G401.6 (cell line): ENCODE measurements around the gene EEFSEC.

Experiments
- FAIRE-seq: peaks from 2 replicates; lab custom pipeline; 2012; peaks lifted over from hg19 to GRCh38; lab: Jason Lieb, UNC

EEFSEC gene

GRCh38 chr3:128318275-128318941 lies 165.1 kb downstream of the EEFSEC start:
- FAIRE-seq: no peak

GRCh38 chr3:128319107-128319506 lies 165.8 kb downstream of the EEFSEC start:
- FAIRE-seq: no peak

DNA sequence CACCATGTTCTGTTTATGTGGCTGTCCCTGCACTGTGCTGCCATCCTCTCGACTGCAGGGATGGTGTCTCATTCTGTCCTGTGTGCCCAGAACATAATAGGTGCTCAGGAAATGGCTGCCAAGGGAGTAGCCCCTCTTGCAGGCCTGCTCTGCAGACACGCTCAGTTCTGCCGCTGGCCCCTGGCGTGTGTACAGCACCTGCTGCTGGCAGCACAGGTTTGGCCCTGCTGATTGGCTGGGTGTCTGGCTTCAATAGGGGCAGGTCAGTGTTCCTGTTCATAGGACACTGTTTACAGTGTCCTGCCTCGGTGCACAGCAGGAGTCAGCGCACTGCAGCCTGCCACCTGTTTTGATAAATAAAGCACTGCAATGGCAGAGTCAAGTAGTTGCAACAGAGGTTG lies 166.5 kb downstream of the EEFSEC start:
- no peak for FAIRE-seq

- no peak for FAIRE-seq
These were observed 167.5 kb downstream of the EEFSEC start for GRCh38 chr3:128320551-128321340.

DNA sequence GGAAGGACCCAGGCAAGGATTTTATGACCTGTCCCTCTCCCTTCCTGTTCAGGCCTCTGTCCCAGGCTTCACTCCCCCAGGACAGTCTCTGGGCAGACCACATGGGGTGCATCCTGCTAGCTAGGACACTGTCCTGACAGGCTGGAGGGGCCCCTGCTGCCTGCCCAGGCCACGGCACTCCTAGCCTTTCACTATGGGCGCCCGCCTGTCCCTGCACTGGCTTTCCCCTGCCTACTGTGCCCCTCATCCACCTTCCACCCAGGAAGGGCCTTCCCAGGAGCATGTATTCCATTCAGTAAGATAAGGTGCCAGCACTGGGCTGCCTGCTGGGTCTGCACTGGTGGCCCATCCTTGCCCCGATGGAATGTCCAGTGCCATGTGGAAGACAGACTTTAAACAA lies 168.1 kb downstream of the EEFSEC start:
- FAIRE-seq: no peak

DNA sequence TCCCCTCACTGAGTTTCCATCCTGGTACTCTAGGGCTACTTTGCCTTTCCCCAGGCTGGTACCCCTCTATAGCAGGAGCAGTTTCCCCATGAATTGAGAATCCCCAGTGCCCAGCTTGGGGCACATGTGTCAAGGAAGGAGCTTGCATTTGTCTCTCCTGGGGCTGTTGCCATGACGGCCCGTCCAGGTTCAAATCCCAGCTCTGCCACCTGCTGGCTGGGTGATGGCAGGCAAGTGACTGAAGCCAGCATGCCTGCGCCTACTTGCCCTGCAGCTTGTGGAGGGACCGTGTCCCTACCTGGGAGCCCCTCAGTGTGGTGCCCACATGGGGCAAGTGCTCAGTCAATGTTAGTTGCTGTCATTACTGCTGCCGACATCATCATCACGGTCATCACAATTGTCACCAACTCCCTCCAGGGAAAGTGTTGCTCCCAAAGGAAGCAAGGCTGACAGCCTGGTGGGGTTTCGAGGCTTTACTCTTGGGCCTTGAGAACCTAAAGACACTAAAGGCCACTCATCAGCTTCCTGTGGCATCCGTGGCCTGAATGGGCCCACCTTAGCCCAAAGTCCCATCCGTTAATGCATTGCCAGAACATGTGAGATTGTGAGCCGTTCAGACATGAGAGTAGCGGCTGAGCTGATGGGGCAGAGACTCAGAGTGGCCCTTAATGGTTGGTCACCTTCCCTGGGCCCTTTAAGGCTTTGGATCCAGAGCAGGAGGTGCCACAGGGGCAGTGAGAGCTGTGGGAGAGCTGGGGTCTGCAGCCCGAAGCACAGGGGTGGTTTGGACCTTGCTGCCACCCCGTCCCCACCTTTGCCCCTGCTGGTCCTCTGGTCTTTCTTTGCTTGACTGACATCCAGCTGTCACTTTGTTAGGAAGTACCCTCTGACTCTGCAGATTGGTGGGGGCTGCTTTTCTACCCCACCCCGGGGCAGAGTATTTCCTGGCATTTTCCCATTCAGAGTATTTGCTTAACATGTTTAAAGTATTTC lies 169.0 kb downstream of the EEFSEC start:
- FAIRE-seq: no peak

DNA sequence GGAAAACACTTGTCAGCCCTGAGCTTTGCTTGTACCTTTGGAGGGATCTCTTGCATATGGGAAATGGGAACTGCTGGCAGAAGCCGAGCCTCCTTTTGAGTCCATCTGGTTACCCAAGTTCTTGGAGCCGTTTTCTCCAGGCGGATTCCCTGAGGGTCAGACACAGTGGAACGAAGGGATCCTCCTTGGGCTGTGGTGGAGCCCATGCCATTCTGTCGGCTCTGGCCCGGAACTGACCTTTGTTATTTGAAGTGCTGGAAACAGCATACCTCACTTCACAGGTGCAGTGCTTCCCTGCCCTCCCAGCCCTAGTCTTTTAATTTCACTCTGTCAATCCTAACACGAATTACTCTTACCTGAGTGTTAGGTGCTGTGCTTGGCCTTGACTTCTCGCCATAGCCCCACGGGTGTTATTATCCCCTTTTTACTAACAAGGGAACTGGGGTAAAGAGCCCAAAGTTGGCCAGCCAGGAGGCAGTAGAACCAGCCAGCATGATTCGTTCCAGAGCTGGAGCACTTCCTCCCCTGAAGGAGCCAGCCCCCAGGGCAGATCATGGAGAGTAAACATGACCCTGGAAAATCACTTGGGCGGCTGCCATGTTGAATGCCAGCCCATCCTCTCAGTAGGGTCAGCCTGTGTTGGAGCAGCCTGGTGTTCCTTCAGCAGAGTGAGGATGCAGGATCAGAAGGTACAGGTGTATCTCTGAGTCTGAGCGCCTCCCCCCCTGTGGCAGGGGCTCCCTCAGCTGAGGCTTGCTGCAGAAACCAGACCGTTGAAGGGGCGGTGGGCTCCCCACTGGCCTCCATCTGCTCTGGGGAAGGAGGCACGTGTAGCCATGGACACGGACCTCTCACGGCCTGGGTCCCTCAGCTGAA lies 170.2 kb downstream of the EEFSEC start:
- no peak for FAIRE-seq

DNA sequence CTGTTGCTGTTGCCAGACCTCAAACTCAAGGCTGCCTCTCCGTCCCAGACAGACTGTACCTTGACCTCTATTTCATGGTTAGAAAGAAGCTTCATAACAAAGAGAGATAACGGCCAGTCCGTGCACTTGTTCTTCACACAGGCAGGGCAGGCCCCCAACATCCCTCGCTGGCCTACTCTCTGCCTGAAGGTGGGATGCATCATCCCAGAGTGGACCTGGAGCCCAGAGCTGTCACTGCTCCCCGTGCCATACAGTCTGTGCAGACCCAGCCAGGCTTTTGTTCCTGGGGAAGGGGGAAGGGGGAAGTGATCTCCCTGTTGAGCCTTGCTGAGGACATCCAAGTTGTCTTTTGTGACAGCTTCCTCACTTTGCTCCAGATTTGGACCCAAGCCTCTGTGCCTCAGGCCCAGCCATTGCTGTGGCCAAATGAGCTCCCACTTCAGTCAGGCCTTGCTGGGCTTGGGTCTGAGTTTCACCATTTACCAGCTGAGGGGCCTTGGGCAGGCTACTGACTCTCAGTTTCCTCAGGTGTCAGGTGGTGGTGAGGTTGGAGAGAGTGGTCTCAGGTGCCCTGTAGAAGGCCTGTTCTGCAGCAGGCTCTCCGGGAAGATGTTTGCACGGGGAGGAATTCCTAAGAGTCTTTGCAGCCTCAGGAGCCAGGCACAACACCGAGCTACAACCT lies 171.8 kb downstream of the EEFSEC start:
- no peak for FAIRE-seq

DNA sequence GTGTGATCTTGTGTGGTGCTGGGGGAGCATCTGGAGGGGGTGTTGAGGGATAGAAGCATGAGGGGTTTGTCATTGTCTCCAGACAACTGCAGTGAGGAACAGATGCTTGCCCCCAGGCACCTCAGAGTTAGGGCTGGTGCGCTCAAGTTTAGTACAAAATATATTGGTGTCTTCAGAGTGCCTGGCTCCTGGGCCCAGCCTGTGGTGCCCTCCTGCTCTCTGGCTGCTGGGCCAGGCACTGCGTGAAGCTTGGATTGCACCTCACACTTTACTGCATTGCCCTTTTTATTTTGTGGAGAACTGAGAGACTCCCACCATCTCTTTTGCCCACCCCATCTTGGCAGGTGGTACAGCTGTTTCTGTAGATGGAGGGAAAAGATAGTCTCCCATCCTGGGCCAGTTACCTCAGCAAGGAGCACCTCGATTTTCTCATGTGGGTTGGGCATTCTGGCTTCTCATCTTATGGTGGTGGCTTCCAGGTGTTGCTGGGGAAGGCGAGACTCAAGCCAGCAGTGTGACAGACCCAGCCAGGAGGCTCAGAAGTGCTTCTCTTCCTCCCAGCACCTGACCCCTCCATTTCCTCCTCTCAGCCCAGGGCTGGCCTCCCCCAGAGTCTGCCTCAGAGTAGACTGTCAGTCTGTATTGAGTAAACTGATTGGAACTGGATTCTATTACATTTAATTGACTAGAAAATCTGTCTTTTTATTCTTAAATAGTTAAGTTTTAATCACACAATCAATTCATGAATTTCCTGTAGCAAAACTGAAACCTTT lies 173.0 kb downstream of the EEFSEC start:
- no peak for FAIRE-seq

- FAIRE-seq: no peak
These were observed 174.3 kb downstream of the EEFSEC start for GRCh38 chr3:128327606-128328031.

DNA sequence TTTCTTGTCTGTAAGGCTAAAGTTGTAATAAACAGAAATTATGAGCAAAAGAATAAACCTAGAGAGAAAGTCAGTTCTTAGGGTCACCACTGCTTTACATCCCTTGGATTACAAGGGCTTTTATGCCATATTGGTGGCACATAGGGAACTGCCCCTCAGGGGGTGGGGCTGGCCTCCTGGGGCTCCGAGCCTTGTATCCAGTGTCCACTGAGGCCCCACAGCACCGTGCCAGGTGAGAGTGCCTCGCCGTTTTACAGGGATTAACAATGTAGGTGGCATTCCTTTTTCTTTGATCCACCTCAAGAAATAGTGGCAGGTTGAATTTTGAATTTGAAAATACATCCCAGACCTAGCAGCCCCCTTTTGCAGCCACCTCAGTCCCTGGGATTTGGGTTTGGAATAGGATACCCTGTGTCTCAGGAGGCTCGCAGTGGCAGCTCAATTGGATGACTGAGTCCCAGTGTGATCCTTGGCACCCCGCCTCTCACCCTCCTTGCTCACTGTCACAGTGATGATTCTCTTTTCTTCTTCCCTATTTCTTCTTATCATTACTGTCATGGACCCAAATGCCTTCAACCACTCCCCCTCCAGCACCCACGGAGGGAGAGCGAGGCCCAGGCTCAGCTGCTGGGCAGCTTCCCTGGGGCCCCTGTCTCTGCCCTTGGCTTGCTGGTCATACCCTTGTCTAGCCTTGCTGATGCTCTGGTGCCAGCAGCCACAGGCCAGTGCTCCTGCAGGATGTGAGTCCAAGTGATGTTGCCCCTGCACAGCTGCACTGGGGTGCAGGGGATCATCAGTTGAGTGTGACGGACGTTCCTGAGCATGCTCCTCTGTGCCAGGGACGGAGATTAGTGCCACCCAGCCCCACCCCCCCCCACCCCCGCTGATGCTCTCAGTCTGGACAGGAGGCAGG lies 175.5 kb downstream of the EEFSEC start:
- FAIRE-seq: no peak

DNA sequence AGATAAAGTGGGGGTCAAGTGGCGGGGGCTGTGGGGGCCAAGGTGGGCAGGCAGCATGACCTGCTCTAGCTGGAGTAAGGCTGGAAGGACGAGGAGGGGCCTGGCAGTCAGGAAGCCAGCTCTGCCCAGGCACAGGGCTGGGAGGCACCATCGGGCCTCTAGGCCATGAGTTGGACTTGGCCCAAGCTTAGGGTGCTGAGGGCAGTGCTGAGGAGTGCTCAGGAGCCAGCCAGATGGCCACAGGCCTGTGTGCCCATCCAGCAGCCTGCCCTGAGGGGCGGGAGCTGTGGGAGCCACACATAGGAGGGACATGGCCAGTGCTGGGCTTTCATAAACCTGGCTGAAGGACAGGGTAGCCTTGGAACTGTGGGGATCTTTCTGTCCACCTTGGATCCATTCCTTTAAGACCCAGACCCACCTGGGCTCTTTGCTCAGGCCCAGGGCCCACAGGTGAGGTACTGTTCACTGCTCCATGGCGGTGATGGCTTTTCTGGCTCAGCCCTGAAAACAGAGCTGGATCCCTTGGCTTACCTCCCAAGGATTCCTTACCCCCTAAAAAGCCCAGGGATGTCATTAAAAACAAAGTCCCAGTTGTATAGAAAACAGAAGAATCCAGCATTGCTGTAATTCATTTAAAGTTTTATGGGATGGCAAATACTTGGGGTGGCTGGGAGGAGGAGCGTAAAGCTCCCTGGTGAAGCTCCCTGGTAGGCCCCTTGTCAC lies 176.4 kb downstream of the EEFSEC start:
- FAIRE-seq: no peak

GRCh38 chr3:128330214-128330842 lies 177.0 kb downstream of the EEFSEC start:
- FAIRE-seq: no peak

- no peak for FAIRE-seq
These were observed 180.9 kb downstream of the EEFSEC start for GRCh38 chr3:128334086-128334645.

- FAIRE-seq: no peak
These were observed 181.5 kb downstream of the EEFSEC start for GRCh38 chr3:128334766-128335165.

GRCh38 chr3:128335621-128336296 lies 182.5 kb downstream of the EEFSEC start:
- FAIRE-seq: no peak
